Measurements from ENCODE around the gene CCNY.

GRCh38 chr10:35552650-35553342 lies 216.5 kb downstream of the CCNY start:
- TF ChIP-seq POLR2AphosphoS5 (IDR thresholded peaks at IDR 0.05; ENCODE audit: borderline replicate concordance, low read depth, low read length) (no peak), EZH2 (IDR thresholded peaks at IDR 0.05) (no peak)
